GM03348 (cell line): ENCODE results near the gene MCF2.
"Not testable (repeated sequence)": the region's sequence is repeated elsewhere in the genome, so short reads cannot be mapped to it uniquely, and the experiment has no call there.

Experiments used
- DNase-seq: peaks from one replicate; pipeline ENCODE4 v3.0.0; 2012; ENCODE audit warnings: low spot score

Gene MCF2

GRCh38 chrX:139708067-139708466 is at the start of gene MCF2:
Gene MCF2, minus strand, starts transcription at chrX:139708167. Its CDS starts 56,423 bp downstream, at chrX:139651744.
- no peak for DNase-seq

DNA sequence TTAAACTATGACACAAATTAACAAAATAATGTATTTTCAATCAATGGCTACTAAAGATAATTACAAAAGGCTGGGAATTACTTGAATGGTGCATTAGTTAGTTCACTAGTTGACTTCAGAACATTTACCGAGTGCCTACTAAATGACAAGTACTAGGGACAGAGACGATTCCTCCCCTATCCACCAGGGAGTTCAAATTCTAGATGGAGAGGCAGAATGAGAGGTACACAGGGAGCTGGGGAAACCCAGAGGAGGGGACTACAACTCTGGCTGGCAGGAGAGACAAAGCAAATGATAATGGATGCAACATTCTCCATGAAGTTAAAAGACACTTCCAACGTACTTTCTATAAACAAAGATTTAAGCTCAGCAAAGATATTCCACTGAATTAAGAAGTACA is 43.1 kb upstream of the MCF2 start:
- no peak for DNase-seq

GRCh38 chrX:139750390-139750789 is 42.4 kb upstream of the MCF2 start:
- DNase-seq: peak; percentile 16

DNA sequence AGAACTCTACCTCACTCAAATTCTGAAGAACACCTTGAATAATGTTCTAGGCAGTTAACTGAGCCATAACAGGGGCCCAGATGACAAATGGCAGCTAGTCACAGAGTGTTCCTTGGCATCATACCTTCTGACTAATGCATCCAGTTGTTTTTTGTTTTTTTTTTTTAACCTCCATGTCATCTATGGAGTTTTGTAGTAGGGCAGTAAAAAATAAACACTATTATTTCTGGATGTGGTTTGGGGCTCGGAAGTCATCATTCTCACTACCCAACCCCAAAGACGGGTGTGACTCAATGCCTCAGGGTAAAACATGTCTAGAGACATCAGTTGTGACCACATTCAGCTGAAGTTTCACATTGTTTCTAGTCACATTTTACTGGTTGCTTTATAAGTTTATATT is 31.2 kb upstream of the MCF2 start:
- peak; percentile 4 for DNase-seq

DNA sequence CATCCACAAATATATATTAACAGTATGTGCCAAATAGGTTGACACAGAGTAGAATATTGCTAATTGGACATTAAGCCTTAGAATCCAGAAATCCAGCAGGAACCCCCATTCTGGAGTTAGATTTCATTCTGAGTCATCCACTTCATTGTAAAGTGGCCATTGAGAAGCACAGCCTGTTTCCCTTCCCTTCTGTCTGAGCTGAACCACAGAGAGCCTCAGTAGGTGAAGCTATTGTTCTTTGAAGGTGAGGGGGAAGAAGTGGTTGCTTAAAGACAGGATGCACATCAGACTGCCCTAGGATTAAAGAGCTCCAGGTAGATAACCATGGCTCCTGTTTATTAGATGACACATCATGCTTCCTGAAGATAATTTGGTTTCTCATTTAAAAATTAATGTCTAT is 30.6 kb upstream of the MCF2 start:
- DNase-seq: no peak

- DNase-seq: no peak
Measured at GRCh38 chrX:139736151-139736550, 28.2 kb upstream of the MCF2 start.

- no peak for DNase-seq
Measured at GRCh38 chrX:139734996-139735395, 27.0 kb upstream of the MCF2 start.

- no peak for DNase-seq
Measured at GRCh38 chrX:139725720-139726119, 17.8 kb upstream of the MCF2 start.

- DNase-seq: no peak
Measured at GRCh38 chrX:139724626-139725025, 16.7 kb upstream of the MCF2 start.

DNA sequence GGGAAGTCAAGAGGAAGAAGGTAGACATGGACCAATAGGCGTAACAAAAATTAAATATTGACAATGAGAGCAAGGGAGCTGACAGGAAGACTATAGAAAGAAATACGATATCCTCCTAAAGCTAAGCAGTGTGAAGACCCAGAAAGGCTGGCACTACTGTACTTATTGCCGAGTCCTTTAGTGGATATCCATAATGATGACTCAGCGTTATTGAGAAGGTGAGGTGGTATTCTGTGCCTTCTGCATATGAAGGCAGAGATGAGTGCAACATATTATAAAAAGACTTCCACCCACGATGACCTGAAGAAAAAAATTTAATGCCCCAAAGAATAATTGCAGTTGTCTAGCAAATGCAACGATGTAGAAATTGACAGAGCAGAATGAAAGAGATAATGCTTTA is 13.0 kb upstream of the MCF2 start:
- DNase-seq: no peak

GRCh38 chrX:139720136-139720535 is 12.2 kb upstream of the MCF2 start:
- DNase-seq: peak; percentile 6

- no peak for DNase-seq
Measured at GRCh38 chrX:139702658-139703057, 5.3 kb downstream of the MCF2 start.

DNA sequence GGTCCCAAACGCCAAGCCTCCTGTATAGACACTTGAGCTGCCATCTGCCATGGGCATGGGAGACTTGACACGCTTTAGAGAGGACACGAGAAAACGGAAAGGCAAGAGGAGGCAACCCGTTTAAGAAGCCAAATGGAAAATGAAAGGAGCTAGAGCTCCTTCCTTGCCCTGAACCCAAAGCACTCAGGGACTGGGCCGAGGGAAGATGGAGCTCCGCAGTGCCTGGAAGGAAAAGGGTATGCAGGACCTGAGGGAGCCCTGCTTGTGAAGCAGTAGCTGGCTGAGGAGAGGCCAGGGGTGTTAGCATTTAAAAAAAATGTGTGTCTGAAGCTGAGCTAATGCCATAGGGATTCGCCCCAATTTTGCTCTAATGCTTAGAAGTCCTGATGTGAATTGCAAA is 15.1 kb downstream of the MCF2 start:
- no peak for DNase-seq

DNA sequence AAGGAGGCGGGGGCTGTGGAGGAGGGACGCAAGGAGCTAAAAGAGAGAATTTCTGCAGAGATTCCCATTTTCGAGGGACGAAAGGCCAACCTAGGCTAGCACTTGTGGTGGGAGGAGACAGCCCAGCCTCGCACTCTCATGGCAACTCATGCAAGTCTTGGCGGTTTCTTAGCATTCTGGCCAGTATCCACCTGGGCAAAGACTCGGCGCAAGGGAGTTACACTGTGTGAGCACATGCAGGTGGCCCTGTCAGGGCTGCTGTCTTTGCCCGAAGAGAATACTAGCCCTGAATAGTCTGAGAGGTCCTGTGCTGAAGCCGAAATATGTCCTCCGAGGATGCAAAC is 15.5 kb downstream of the MCF2 start:
- DNase-seq: no peak

DNA sequence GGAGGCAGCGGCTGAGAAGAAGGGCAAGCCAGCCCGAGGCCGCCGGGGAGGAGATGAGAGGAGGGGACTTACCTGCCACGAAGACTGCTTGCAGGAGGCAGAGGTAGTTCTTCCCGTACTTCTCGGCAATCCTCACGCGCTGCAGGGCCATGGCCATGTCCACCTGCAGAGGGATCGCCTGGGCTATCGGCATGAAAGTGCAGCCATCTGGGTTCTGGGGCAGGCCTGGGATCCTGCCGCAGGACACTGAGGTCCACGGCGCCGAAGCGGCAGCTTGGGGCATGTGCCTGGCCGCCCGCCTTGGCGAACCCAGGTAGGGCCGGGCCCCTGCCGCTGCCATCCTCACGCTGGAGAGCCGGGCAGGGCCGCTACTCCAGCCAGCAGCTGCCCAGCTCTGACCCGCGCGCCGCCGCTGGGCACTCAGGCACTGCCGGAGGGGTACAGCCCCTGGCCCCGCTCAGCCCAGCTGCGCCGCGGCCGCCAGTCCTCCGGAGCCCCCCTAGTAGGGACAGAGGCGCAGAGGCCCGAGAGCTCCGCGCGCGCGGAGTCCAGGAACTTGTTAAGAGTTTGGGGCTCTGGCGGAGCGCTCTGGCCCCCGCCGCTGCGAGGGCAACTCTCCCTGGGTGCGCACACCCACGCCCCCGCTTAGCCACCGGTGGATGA is 16.0 kb downstream of the MCF2 start:
- DNase-seq: peak; percentile 5

GRCh38 chrX:139691493-139691842 is 16.5 kb downstream of the MCF2 start:
- peak; percentile 14 for DNase-seq

DNA sequence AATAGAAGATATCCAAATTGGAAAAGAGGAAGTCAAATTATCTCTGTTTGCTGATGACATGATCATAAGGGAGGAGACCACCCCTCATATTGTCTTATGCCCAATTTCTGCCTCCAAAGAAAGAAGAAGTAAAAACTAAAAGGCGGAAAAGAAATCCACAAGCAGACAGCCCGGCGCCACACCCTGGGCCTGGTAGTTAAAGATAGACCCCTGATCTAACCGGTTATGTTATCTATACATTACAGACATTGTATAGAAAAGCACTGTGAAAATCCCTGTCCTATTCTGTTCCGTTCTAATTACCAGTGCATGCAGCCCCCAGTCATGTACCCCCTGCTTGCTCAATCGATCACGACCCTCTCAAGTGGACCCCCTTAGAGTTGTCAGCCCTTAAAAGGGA is 22.8 kb downstream of the MCF2 start:
- DNase-seq: not testable (repeated sequence)

DNA sequence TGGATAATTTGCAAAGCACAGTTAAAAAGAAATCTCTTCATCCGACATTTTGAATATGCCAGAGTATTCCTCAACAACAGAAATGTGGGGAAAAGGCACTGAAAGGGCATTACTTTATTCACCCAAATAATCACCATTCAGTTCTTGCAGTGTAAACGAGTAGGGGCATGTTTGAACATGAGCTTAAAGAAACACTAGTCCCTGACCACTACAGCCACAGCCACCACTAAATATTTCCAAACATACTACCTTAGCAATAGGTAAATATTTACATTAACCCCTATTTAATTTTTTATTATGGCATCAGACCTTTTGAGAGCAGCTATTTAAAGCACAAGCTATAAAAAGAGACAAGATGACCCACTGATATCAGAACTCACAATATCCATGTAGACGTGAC is 27.6 kb downstream of the MCF2 start:
- DNase-seq: no peak

DNA sequence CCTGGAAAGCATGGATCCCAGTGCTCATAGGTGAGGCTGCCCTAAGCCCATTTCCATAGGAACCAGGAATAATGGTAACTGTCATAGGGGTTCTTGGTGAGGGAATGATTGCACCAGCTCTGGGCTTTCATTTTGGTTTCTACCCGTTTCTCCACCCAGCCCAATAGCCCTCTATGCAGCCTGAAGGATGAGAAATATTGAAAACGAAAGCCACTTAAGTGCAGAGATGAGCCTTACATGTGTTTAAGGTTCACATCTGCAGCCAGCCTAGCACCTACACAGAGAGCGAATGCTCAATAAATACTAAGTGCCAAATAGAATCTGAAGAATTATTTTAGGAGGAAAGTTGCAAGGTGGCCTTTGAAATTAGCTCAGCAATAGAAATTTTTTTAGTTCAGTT is 60.4 kb downstream of the MCF2 start:
- DNase-seq: no peak

- DNase-seq: peak; percentile 2
Measured at GRCh38 chrX:139642241-139642927, 65.6 kb downstream of the MCF2 start.

GRCh38 chrX:139640259-139640658 is 67.7 kb downstream of the MCF2 start:
- DNase-seq: no peak

DNA sequence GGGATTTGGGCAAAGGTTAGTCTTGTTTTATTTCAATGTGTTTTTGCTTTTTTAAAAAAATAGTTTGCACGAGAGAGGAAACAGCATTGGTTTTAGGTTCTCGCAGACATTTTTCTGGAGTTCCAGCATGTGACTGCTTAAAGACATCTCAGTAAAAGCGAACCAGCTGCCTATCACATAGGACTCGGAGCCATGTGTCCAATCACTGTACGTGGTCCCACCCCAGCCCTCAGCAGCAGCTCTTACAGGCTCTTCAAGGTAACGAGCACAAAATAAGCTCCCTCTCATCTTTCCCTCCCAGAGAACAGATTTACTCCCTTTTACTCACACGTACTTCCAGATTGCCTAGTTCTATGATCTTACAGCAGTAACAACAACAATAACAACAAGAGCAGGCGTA is 68.7 kb downstream of the MCF2 start:
- DNase-seq: no peak

- DNase-seq: no peak
Measured at GRCh38 chrX:139600105-139600504, 107.9 kb downstream of the MCF2 start.

DNA sequence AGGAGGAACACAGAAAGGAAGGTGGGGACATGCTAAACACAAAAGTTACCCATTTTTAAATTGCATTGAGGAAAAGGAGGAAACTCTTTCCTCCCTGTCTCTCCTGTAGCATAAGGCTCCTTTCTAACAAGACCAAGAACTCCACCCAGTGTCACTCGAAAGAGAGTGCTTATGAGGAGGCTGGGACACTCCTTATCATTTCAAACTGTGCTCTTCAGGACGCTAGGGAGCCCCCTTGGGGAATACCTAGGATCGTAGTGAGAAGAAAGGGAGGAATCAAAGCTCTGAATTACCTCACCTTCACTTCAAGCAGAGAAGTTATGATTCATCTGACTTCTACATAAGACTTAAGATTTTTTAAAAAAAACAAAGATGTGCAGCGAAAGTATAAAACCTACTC is 111.9 kb downstream of the MCF2 start:
- no peak for DNase-seq
